Measurements from ENCODE around the gene AFM. TPM values are rescaled to one million over a fixed set of nuclear protein-coding genes. Genes with fewer than 3 reads are reported as not detected.

Gene AFM
- total and polyA plus RNA-seq, 2 of the 8 experiments (the other 6 are each of a cell fraction or from before 2014, with no cell fraction given) = not detected

- no peak for TF ChIP-seq EGR1 (IDR thresholded peaks at IDR 0.05; ENCODE audit: borderline replicate concordance, low read depth, low read length)
- no peak for TF ChIP-seq CBX5 (IDR thresholded peaks at IDR 0.05; ENCODE audit: low read depth, low read length)
- TF ChIP-seq CBX8 (IDR thresholded peaks at IDR 0.05; ENCODE audit: borderline replicate concordance, low read depth, low read length) = no peak
- TF ChIP-seq EP300 (IDR thresholded peaks at IDR 0.05; ENCODE audit: borderline replicate concordance in 1 of 2, low read depth in 2 of 2, low read length in 2 of 2) = no peak
- TF ChIP-seq USF2 (IDR thresholded peaks at IDR 0.05; ENCODE audit: low read length) = no peak
- no peak for TF ChIP-seq POU5F1 (IDR thresholded peaks at IDR 0.05; ENCODE audit: low read depth, low read length)
- no peak for TF ChIP-seq RXRA (IDR thresholded peaks at IDR 0.05; ENCODE audit: insufficient read depth, low read depth, low read length)
Measured at GRCh38 chr4:73477176-73477575, 4.4 kb upstream of the AFM start (continued).
